ENCODE measurements around the gene FAM43B.
A peak's percentile ranks its signal among the peaks of the same experiment; 100 is the strongest.

Gene FAM43B

DNA sequence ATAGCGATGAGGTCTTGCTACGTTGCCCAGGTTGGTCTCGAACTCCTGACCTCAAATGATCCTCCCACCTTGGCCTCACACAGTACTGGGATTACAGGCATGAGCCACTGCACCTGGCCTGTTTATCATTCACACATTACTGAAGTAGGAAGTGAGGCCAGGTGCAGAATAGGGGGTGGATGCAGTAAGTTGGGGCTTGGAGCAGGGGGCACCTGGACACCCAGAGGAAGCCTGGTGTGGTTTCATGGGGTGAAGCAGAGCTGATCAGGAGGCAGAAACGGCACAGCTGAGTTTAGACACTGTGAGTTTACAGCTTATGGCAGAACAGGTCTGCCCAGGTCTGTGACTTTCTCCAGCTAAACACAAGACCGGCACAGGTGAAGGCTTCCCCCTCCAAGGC is 41.4 kb downstream of the FAM43B start:
- DNase-seq, result no peak

DNA sequence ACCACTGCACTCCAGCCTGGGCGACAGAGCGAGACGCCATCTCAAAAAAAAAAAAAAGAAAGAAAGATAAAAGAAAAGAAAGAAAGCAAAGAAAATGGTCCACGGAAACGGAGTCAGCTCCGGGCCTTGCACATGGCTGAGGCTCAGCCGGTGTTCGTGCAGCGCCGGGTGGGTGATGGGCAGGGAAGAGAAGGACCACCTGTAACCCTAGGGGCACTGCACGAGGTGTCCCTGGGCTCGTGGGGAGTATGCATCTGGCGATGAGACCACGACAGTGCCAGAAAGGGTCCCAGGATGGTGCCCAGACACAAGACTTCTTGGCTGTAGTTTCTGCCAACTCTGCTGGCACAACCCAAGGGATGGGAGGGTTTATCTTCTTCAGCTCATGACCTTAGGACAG is 42.4 kb downstream of the FAM43B start:
- no peak for DNase-seq

GRCh38 chr1:20596106-20596505 is 43.7 kb downstream of the FAM43B start:
- no peak for DNase-seq

DNA sequence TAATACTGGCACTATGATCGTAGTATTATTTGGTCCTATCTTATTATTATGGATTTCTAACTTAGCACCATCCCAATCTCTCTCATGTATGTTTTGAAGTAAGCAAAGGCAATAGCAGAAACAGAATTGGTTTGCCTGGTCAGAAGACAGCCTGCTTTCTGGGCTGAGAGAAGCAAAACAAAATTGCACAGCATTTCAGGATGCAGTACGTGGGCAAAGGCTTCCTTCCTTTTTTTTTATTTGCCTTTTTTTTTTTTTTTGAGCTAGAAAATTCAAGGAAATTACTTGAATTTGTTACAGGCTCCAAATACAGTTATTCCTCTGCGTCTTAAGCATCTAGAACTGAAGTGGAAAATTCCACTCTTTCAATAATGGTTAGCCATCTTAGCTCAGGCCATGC is 45.3 kb downstream of the FAM43B start:
- no peak for DNase-seq

- DNase-seq, result no peak
These were observed 47.8 kb downstream of the FAM43B start for GRCh38 chr1:20600156-20600555.

- DNase-seq, result no peak
These were observed 48.9 kb downstream of the FAM43B start for GRCh38 chr1:20601129-20601825.

DNA sequence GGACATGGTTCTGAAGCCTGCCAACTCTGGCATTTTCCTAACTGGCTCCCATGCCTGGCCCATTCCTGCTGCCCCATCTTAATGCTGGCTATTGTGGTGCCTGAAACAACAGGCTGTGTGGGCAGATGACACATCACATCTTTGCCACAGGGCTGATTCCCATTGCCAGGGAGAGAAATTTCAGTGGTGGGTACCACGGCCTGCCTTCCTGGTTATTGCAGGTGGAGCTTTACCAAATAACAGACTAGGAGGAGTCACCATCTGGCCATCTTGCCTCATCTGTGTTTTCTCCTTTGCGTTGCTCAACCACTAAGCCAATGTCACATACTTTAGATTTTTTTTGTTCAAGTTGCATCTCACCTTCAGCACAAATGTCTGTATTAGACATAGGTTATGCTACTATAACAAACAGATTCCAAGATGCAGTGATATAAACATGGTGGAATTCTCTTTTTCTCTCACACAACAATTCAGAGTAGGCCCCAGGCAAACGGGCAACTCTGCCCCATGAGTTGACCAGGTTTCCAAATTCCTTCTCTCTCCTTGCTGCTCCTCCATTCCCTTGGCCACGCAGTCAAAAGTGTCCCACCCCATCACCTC is 50.6 kb downstream of the FAM43B start:
- DNase-seq, result no peak

- peak in 1 of 2 donors; percentile 36 for DNase-seq
These were observed 51.4 kb downstream of the FAM43B start for GRCh38 chr1:20603504-20604464.
